ENCODE measurements around the gene USP31. TPM values are rescaled to one million over a fixed set of nuclear protein-coding genes. Genes with fewer than 3 reads are reported as not detected.
A peak's percentile ranks its signal among the peaks of the same experiment; 100 is the strongest.
"Not testable (repeated sequence)": the region's sequence is repeated elsewhere in the genome, so short reads cannot be mapped to it uniquely, and the experiment has no call there.

The USP31 gene
- total RNA-seq, 5 donors from 2014 or later (not counting 1 experiment from before 2014, with no cell fraction given) = 4.1 to 6.4 (median 5.6) TPM

- WGBS (ENCODE audit: insufficient coverage) = 94% methylated on average over 10 of the region's 17 CpGs
- H3K9me3 Mint-ChIP-seq = no peaks in the 10 kb centered on the region
- CTCF ChIA-PET = interaction anchor here in 1 of 2 donors (0.5 to 0.7 kb wide), 2 partner anchors 14 to 255 kb away, joined by 3 to 5 read pairs; no protein-coding TSS in a partner anchor
- Histone ChIP-seq H3K4me1 (ENCODE audit: control insufficient read depth in 1 of 2, extremely low read depth in 1 of 2, insufficient read depth in 2 of 2, low read length in 2 of 2) (peaks cover 0 to 10% of the 10 kb centered on the region in 2 experiments), H3K27me3 (replicated peaks in 1 of 2; ENCODE audit: control insufficient read depth in 2 of 2, extremely low read depth in 1 of 2, insufficient read depth in 2 of 2, low read length in 1 of 2) (peaks cover 0 to 2% of the 10 kb centered on the region in 2 experiments), H3K36me3 (ENCODE audit: control insufficient read depth in 2 of 2, extremely low read depth in 1 of 2, insufficient read depth in 1 of 2, low read length in 1 of 2) (no peaks in the 10 kb centered on the region), H3K27ac (ENCODE audit: low read length) (no peak overlapping the region), H3K9me3 (no peaks in the 10 kb centered on the region), H3K4me3 (ENCODE audit: control insufficient read depth in 1 of 2, extremely low read depth in 1 of 2, low read length in 1 of 2) (no peak overlapping the region)
- no peaks in the 10 kb centered on the region for H3K27me3 Mint-ChIP-seq
- peaks cover 22 to 25% (median 24%) of the 10 kb centered on the region in 3 donors for H3K4me1 Mint-ChIP-seq
- H3K27ac Mint-ChIP-seq = no peak overlapping the region
- peak overlapping the region in 2 of 3 donors; percentile 17 to 25 for H3K4me3 Mint-ChIP-seq
- DNase-seq (no peak), ATAC-seq (replicated peaks in 1 of 4) (no peak)
- POLR2A ChIA-PET = interaction anchor here in 1 of 2 donors (0.5 kb wide), 1 partner anchor 361 kb away, joined by 3 read pairs; no protein-coding TSS in a partner anchor
- no peaks in the 10 kb centered on the region for H3K36me3 Mint-ChIP-seq
Observed at GRCh38 chr16:23146877-23147601, 2.2 kb downstream of the USP31 start.

GRCh38 chr16:23145608-23146007 lies 3.6 kb downstream of the USP31 start:
- no peak for ATAC-seq (replicated peaks in 1 of 4)
- Histone ChIP-seq H3K36me3 (ENCODE audit: control insufficient read depth in 2 of 2, extremely low read depth in 1 of 2, insufficient read depth in 1 of 2, low read length in 1 of 2) (no peaks in the 10 kb centered on the region), H3K27me3 (replicated peaks in 1 of 2; ENCODE audit: control insufficient read depth in 2 of 2, extremely low read depth in 1 of 2, insufficient read depth in 2 of 2, low read length in 1 of 2) (no peaks in the 10 kb centered on the region), H3K4me1 (ENCODE audit: control insufficient read depth in 1 of 2, extremely low read depth in 1 of 2, insufficient read depth in 2 of 2, low read length in 2 of 2) (peaks cover 0 to 10% of the 10 kb centered on the region in 2 experiments), H3K4me3 (ENCODE audit: control insufficient read depth in 1 of 2, extremely low read depth in 1 of 2, low read length in 1 of 2) (no peak overlapping the region), H3K27ac (ENCODE audit: low read length) (no peak overlapping the region), H3K9me3 (no peaks in the 10 kb centered on the region)
- ChIA-PET POLR2A (interaction anchor here in 1 of 2 donors (0.6 kb wide), 1 partner anchor 13 kb away, joined by 4 read pairs; no protein-coding TSS in a partner anchor), CTCF (no interaction called here)
- Mint-ChIP-seq H3K4me1 (peaks cover 22 to 25% (median 24%) of the 10 kb centered on the region in 3 donors), H3K4me3 (no peak overlapping the region), H3K27me3 (no peaks in the 10 kb centered on the region), H3K9me3 (no peaks in the 10 kb centered on the region), H3K27ac (no peak overlapping the region), H3K36me3 (no peaks in the 10 kb centered on the region)
- DNase-seq = no peak
- WGBS (ENCODE audit: insufficient coverage) = 92% methylated on average over 2 of the region's 3 CpGs

GRCh38 chr16:23145186-23145585 lies 4.1 kb downstream of the USP31 start:
- H3K27ac ChIP-seq (ENCODE audit: low read length) = no peak overlapping the region
- H3K4me3 ChIP-seq (ENCODE audit: control insufficient read depth in 1 of 2, extremely low read depth in 1 of 2, low read length in 1 of 2) = no peak overlapping the region
- H3K27me3 ChIP-seq (replicated peaks in 1 of 2; ENCODE audit: control insufficient read depth in 2 of 2, extremely low read depth in 1 of 2, insufficient read depth in 2 of 2, low read length in 1 of 2) = no peaks in the 10 kb centered on the region
- no peak for DNase-seq
- no peaks in the 10 kb centered on the region for H3K36me3 Mint-ChIP-seq
- H3K36me3 ChIP-seq (ENCODE audit: control insufficient read depth in 2 of 2, extremely low read depth in 1 of 2, insufficient read depth in 1 of 2, low read length in 1 of 2) = no peaks in the 10 kb centered on the region
- no peaks in the 10 kb centered on the region for H3K9me3 ChIP-seq
- H3K27ac Mint-ChIP-seq = no peak overlapping the region
- peaks cover 0 to 10% of the 10 kb centered on the region in 2 experiments for H3K4me1 ChIP-seq (ENCODE audit: control insufficient read depth in 1 of 2, extremely low read depth in 1 of 2, insufficient read depth in 2 of 2, low read length in 2 of 2)
- ChIA-PET POLR2A (interaction anchor here in 1 of 2 donors (0.6 kb wide), 1 partner anchor 12 kb away, joined by 4 read pairs; no protein-coding TSS in a partner anchor), CTCF (no interaction called here)
- peaks cover 21 to 24% (median 24%) of the 10 kb centered on the region in 3 donors for H3K4me1 Mint-ChIP-seq
- no peaks in the 10 kb centered on the region for H3K27me3 Mint-ChIP-seq
- WGBS (ENCODE audit: insufficient coverage) = 72% methylated on average over 5 of the region's 6 CpGs
- ATAC-seq (replicated peaks in 1 of 4) = no peak
- H3K9me3 Mint-ChIP-seq = no peaks in the 10 kb centered on the region
- H3K4me3 Mint-ChIP-seq = no peak overlapping the region

DNA sequence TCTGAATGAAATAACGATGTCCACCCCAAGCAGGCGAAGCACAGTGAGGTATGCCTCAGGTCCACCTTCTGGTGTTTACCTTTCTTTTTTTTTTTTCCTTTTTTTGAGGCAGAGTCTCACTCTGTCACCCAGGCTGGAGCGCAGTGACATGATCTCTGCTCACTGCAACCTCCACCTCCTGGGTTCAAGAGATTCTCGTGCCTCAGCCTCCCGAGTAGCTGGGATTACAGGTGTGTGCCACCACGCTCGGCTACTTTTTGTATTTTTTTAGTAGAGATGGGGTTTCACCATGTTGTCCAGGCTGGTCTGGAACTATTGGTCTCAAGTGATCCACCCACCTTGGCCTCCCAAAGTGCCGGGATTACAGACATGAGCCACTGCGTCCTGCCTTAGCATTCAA lies 4.9 kb downstream of the USP31 start:
- H3K9me3 ChIP-seq; ATAC-seq (replicated peaks in 1 of 4); H3K27ac Mint-ChIP-seq; H3K27ac ChIP-seq (ENCODE audit: low read length); H3K4me3 Mint-ChIP-seq; H3K27me3 Mint-ChIP-seq; CTCF ChIA-PET; H3K36me3 ChIP-seq (ENCODE audit: control insufficient read depth in 2 of 2, extremely low read depth in 1 of 2, insufficient read depth in 1 of 2, low read length in 1 of 2); H3K4me3 ChIP-seq (ENCODE audit: control insufficient read depth in 1 of 2, extremely low read depth in 1 of 2, low read length in 1 of 2); H3K36me3 Mint-ChIP-seq; H3K9me3 Mint-ChIP-seq; POLR2A ChIA-PET; H3K4me1 ChIP-seq (ENCODE audit: control insufficient read depth in 1 of 2, extremely low read depth in 1 of 2, insufficient read depth in 2 of 2, low read length in 2 of 2); DNase-seq; H3K27me3 ChIP-seq (replicated peaks in 1 of 2; ENCODE audit: control insufficient read depth in 2 of 2, extremely low read depth in 1 of 2, insufficient read depth in 2 of 2, low read length in 1 of 2): not testable (repeated sequence)
- 94% methylated on average over 3 of the region's 9 CpGs for WGBS (ENCODE audit: insufficient coverage)
- H3K4me1 Mint-ChIP-seq = peaks cover 14 to 17% (median 16%) of the 10 kb centered on the region in 3 donors

DNA sequence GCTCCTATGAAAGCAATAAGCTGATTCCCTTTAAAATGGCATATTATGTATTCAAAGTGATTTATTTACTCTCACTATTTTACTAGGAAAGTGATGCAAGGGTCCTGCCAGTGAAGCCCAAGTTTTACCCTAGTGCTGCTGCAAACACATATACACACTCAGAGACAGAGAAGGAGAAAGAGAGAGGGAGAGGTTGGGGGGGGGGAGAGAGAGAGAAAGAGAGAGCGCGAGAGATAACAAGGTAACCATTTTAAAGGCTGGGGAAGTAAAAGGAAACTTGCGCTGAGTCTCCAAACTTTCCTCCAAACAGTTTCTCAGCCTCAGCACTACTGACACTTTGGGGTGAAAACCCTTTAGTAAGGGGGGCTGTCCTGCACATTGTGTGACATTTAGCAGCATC lies 5.9 kb downstream of the USP31 start:
- DNase-seq (no peak), ATAC-seq (replicated peaks in 1 of 4) (no peak)
- ChIA-PET POLR2A (interaction anchor here in 1 of 2 donors (0.7 kb wide), 1 partner anchor 455 kb away, joined by 4 read pairs; no protein-coding TSS in a partner anchor), CTCF (interaction anchor here in 1 of 2 donors (0.7 kb wide), 1 partner anchor 1527 kb away, joined by 8 read pairs; no protein-coding TSS in a partner anchor)
- Mint-ChIP-seq H3K9me3 (peaks cover 0 to 5% (median 3%) of the 10 kb centered on the region in 3 donors), H3K27ac (no peak overlapping the region), H3K27me3 (no peaks in the 10 kb centered on the region), H3K4me3 (no peak overlapping the region), H3K4me1 (peaks cover 14 to 16% (median 15%) of the 10 kb centered on the region in 3 donors), H3K36me3 (peaks cover 5% of the 10 kb centered on the region)
- Histone ChIP-seq H3K27ac (ENCODE audit: low read length) (no peak overlapping the region), H3K4me1 (ENCODE audit: control insufficient read depth in 1 of 2, extremely low read depth in 1 of 2, insufficient read depth in 2 of 2, low read length in 2 of 2) (peaks cover 0 to 4% of the 10 kb centered on the region in 2 experiments), H3K36me3 (ENCODE audit: control insufficient read depth in 2 of 2, extremely low read depth in 1 of 2, insufficient read depth in 1 of 2, low read length in 1 of 2) (no peaks in the 10 kb centered on the region), H3K9me3 (no peaks in the 10 kb centered on the region), H3K27me3 (replicated peaks in 1 of 2; ENCODE audit: control insufficient read depth in 2 of 2, extremely low read depth in 1 of 2, insufficient read depth in 2 of 2, low read length in 1 of 2) (no peaks in the 10 kb centered on the region), H3K4me3 (ENCODE audit: control insufficient read depth in 1 of 2, extremely low read depth in 1 of 2, low read length in 1 of 2) (no peak overlapping the region)
- WGBS (ENCODE audit: insufficient coverage) = no CpG with 5 or more reads among the region's 3 CpGs

DNA sequence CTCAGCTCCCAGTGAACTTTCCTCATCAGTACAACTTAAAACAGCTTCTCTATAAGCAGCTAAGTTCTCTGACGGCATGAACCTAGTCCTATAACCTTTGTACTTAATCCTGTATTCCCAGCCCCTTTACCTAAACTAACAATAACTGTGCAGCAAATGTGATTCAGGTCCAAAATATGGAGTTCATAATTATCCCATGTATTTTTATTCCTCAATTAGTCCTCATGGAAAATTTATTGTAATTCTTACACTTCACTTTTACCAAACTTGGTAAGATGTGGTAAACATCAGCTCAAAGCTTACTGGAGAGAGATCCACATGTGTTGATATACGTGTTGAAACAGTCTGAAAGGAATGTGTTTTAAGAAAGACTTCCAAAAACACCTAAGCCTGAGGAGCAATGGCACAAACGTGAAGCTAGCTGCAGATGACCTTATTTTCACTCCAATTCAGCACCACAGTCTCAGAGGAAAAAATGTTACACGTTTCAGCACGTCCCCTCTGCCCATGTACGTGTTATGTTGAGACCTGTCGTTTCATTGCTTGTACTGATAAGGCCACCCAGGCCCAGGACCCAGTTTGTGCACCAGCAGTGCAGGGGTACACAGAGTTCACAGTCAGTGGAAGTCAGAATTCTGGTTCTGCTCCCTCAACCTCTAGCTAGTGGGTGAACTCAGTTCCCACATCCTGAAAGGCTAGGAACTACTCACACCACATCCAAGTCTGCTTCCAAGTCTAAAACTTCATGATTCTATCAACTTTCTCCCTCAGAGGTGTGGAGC lies 7.1 kb downstream of the USP31 start:
- Mint-ChIP-seq H3K36me3 (peaks cover 11% of the 10 kb centered on the region), H3K27ac (no peak overlapping the region), H3K4me1 (peaks cover 7 to 10% (median 7%) of the 10 kb centered on the region in 3 donors), H3K27me3 (no peaks in the 10 kb centered on the region), H3K4me3 (no peak overlapping the region), H3K9me3 (peaks cover 4 to 15% (median 7%) of the 10 kb centered on the region in 3 donors)
- H3K4me1 ChIP-seq (ENCODE audit: control insufficient read depth in 1 of 2, extremely low read depth in 1 of 2, insufficient read depth in 2 of 2, low read length in 2 of 2) = no peaks in the 10 kb centered on the region
- 97% methylated on average over 5 of the region's 7 CpGs for WGBS (ENCODE audit: insufficient coverage)
- DNase-seq (no peak), ATAC-seq (replicated peaks in 1 of 4) (no peak)
- CTCF ChIA-PET = no interaction called here
- no peaks in the 10 kb centered on the region for H3K36me3 ChIP-seq (ENCODE audit: control insufficient read depth in 2 of 2, extremely low read depth in 1 of 2, insufficient read depth in 1 of 2, low read length in 1 of 2)
- H3K27me3 ChIP-seq (replicated peaks in 1 of 2; ENCODE audit: control insufficient read depth in 2 of 2, extremely low read depth in 1 of 2, insufficient read depth in 2 of 2, low read length in 1 of 2) = no peaks in the 10 kb centered on the region
- no peaks in the 10 kb centered on the region for H3K9me3 ChIP-seq
- H3K4me3 ChIP-seq (ENCODE audit: control insufficient read depth in 1 of 2, extremely low read depth in 1 of 2, low read length in 1 of 2) = no peak overlapping the region
- H3K27ac ChIP-seq (ENCODE audit: low read length) = no peak overlapping the region
- POLR2A ChIA-PET = no interaction called here

All from T-cell (primary cell).